Uterus (tissue), 2 donors: Measurements from ENCODE around the gene ANKRD22.

Experiments
- POLR2A ChIP-seq, 2 donors: fragments of 450-650 bp; IDR thresholded peaks; one replicate each; pipeline ENCODE4 v1.6.1; 2016; ENCODE audit warnings: antibody characterized with exemption in 2 of 2, mild to moderate bottlenecking in 1 of 2, moderate library complexity in 1 of 2
- TF ChIP-seq, protein P1 (sequence below), 4 experiments: fragments of 200-600 bp in 2 of 4; fragments of 450-650 bp in 2 of 4; sonication (generic) in 2 of 4; IDR thresholded peaks; one replicate each; pipeline ENCODE4 v1.5.1; 2016 to 2019; ENCODE audit warnings: antibody characterized with exemption in 4 of 4, mild to moderate bottlenecking in 2 of 4, moderate library complexity in 1 of 4

DNA sequence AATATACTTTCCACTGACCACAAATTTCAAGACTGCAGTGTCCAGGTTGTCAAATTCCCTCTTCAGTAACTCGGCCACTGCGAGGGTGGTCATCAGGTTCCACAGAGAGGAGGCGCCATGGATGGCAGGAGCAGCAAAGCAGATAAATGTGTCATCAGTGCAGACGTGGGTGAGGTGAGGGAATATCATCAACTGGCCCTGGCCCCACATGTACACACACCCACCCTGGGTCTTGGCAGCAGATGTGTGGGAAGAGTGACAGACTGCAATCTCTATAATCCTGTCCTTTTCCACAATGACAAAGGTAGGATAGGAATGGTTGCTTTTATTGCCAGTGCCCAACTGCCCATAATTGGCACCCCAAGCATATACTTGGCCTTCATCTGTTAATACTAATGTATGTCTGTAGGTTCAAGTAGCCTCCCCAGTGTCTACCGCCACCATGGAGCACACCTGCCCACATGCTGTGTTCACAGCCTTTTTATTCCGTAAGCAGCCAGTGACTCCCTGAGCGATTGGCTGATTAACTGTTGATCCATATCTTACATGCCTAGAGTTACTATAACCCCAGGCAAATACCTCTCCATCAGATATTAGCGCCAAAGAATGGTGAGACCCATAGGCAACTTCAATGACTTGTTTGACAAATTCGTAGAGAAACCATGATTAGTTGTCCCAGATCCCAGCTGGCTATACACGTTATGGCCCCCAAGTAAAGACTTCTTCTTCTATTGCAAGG is 65.4 kb downstream of the ANKRD22 start:
- TF ChIP-seq, protein P1, sequence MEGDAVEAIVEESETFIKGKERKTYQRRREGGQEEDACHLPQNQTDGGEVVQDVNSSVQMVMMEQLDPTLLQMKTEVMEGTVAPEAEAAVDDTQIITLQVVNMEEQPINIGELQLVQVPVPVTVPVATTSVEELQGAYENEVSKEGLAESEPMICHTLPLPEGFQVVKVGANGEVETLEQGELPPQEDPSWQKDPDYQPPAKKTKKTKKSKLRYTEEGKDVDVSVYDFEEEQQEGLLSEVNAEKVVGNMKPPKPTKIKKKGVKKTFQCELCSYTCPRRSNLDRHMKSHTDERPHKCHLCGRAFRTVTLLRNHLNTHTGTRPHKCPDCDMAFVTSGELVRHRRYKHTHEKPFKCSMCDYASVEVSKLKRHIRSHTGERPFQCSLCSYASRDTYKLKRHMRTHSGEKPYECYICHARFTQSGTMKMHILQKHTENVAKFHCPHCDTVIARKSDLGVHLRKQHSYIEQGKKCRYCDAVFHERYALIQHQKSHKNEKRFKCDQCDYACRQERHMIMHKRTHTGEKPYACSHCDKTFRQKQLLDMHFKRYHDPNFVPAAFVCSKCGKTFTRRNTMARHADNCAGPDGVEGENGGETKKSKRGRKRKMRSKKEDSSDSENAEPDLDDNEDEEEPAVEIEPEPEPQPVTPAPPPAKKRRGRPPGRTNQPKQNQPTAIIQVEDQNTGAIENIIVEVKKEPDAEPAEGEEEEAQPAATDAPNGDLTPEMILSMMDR (IDR thresholded peaks at IDR 0.05), result no peak
- TF ChIP-seq POLR2A (IDR thresholded peaks at IDR 0.05), result no peak
